ENCODE data around the gene CELF4.

Gene CELF4

GRCh38 chr18:37499913-37500312, 65.7 kb downstream of the CELF4 start:
- Histone ChIP-seq H3K9me2 (replicated peaks; ENCODE audit: control insufficient read depth, low read length) (no peaks in the 10 kb centered on the region), H3F3A (ENCODE audit: control insufficient read depth, insufficient read depth) (no peaks in the 10 kb centered on the region), H3K79me2 (ENCODE audit: control insufficient read depth, low read length) (no peaks in the 10 kb centered on the region), H3K27ac (ENCODE audit: low read depth, low read length) (no peak overlapping the region), H3K4me2 (ENCODE audit: low read length) (no peak overlapping the region), H3K27me3 (ENCODE audit: control insufficient read depth, low read length) (no peaks in the 10 kb centered on the region), H3K4me3 (ENCODE audit: low read length) (no peak overlapping the region), H3K9me3 (ENCODE audit: control insufficient read depth, insufficient read depth, low read length) (no peaks in the 10 kb centered on the region), H4K20me1 (ENCODE audit: control insufficient read depth, insufficient read depth, low read depth, low read length) (no peaks in the 10 kb centered on the region), H3K36me3 (ENCODE audit: control insufficient read depth, low read length) (no peaks in the 10 kb centered on the region), H3K4me1 (ENCODE audit: control insufficient read depth, low read length) (no peaks in the 10 kb centered on the region)
- TF ChIP-seq CTCF (IDR thresholded peaks at IDR 0.05; ENCODE audit: low read depth, low read length, poor library complexity, severe bottlenecking) (no peak), EZH2phosphoT487 (IDR thresholded peaks at IDR 0.05; ENCODE audit: borderline replicate concordance, low read length) (no peak)

GRCh38 chr18:37499044-37499443, 66.6 kb downstream of the CELF4 start:
- Histone ChIP-seq H3K27me3 (ENCODE audit: control insufficient read depth, low read length) (no peaks in the 10 kb centered on the region), H3K27ac (ENCODE audit: low read depth, low read length) (no peak overlapping the region), H3K9me3 (ENCODE audit: control insufficient read depth, insufficient read depth, low read length) (no peaks in the 10 kb centered on the region), H3K36me3 (ENCODE audit: control insufficient read depth, low read length) (no peaks in the 10 kb centered on the region), H3K9me2 (replicated peaks; ENCODE audit: control insufficient read depth, low read length) (no peaks in the 10 kb centered on the region), H3K4me1 (ENCODE audit: control insufficient read depth, low read length) (no peaks in the 10 kb centered on the region), H4K20me1 (ENCODE audit: control insufficient read depth, insufficient read depth, low read depth, low read length) (no peaks in the 10 kb centered on the region), H3K4me2 (ENCODE audit: low read length) (no peak overlapping the region), H3K4me3 (ENCODE audit: low read length) (no peak overlapping the region), H3F3A (ENCODE audit: control insufficient read depth, insufficient read depth) (no peaks in the 10 kb centered on the region), H3K79me2 (ENCODE audit: control insufficient read depth, low read length) (no peaks in the 10 kb centered on the region)
- no peak for TF ChIP-seq CTCF (IDR thresholded peaks at IDR 0.05; ENCODE audit: low read depth, low read length, poor library complexity, severe bottlenecking)
- TF ChIP-seq EZH2phosphoT487 (IDR thresholded peaks at IDR 0.05; ENCODE audit: borderline replicate concordance, low read length) = no peak

- H3K9me2 ChIP-seq (replicated peaks; ENCODE audit: control insufficient read depth, low read length) = no peaks in the 10 kb centered on the region
- no peaks in the 10 kb centered on the region for H4K20me1 ChIP-seq (ENCODE audit: control insufficient read depth, insufficient read depth, low read depth, low read length)
- no peaks in the 10 kb centered on the region for H3K79me2 ChIP-seq (ENCODE audit: control insufficient read depth, low read length)
- H3K9me3 ChIP-seq (ENCODE audit: control insufficient read depth, insufficient read depth, low read length) = no peaks in the 10 kb centered on the region
- no peak overlapping the region for H3K4me2 ChIP-seq (ENCODE audit: low read length)
- H3K4me3 ChIP-seq (ENCODE audit: low read length) = no peak overlapping the region
- no peak overlapping the region for H3K27ac ChIP-seq (ENCODE audit: low read depth, low read length)
- no peaks in the 10 kb centered on the region for H3K4me1 ChIP-seq (ENCODE audit: control insufficient read depth, low read length)
- TF ChIP-seq EZH2phosphoT487 (IDR thresholded peaks at IDR 0.05; ENCODE audit: borderline replicate concordance, low read length) (no peak), CTCF (IDR thresholded peaks at IDR 0.05; ENCODE audit: low read depth, low read length, poor library complexity, severe bottlenecking) (no peak)
- H3F3A ChIP-seq (ENCODE audit: control insufficient read depth, insufficient read depth) = no peaks in the 10 kb centered on the region
- no peaks in the 10 kb centered on the region for H3K36me3 ChIP-seq (ENCODE audit: control insufficient read depth, low read length)
- no peaks in the 10 kb centered on the region for H3K27me3 ChIP-seq (ENCODE audit: control insufficient read depth, low read length)
These were observed 67.6 kb downstream of the CELF4 start for GRCh38 chr18:37497853-37498518.
